GM18507 (cell line): Measurements from ENCODE around the gene PDLIM5.
"Not testable (repeated sequence)": the region's sequence is repeated elsewhere in the genome, so short reads cannot be mapped to it uniquely, and the experiment has no call there.

Source experiments
- DNase-seq: peaks from one replicate; pipeline ENCODE4 v3.0.0; 2011; ENCODE audit warnings: low read depth; ENCODE audit not compliant: insufficient read length; ENCODE audit errors: extremely low spot score
- FAIRE-seq: peaks from 2 replicates; lab custom pipeline; 2011; peaks lifted over from hg19 to GRCh38; lab: Jason Lieb, UNC

The PDLIM5 gene

DNA sequence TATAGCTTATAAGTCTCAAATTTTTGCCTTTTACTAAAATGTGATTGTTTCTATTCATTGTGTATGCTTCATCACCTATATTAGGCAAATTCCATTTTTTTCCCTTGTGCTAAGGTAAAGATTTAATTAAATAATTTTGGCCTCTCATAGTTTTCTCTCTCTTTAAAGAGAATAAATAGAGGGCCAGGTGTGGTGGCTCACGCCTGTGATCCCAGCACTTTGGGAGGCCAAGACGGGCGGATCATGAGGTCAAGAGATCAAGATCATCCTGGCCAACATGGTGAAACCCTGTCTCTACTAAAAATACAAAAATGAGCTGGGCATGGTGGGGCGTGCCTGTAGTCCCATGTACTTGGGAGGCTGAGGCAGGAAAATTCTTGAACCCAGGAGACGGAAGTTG, 213.3 kb downstream of the PDLIM5 start:
- FAIRE-seq, result not testable (repeated sequence)

GRCh38 chr4:94665500-94666404, 214.0 kb downstream of the PDLIM5 start:
- DNase-seq (no peak), FAIRE-seq (no peak)

More for the DNA sequence above, 213.3 kb downstream of the PDLIM5 start:
- not testable (repeated sequence) for DNase-seq

- no peak for FAIRE-seq
- no peak for DNase-seq
Observed at GRCh38 chr4:94668724-94669123, 217.0 kb downstream of the PDLIM5 start.

DNA sequence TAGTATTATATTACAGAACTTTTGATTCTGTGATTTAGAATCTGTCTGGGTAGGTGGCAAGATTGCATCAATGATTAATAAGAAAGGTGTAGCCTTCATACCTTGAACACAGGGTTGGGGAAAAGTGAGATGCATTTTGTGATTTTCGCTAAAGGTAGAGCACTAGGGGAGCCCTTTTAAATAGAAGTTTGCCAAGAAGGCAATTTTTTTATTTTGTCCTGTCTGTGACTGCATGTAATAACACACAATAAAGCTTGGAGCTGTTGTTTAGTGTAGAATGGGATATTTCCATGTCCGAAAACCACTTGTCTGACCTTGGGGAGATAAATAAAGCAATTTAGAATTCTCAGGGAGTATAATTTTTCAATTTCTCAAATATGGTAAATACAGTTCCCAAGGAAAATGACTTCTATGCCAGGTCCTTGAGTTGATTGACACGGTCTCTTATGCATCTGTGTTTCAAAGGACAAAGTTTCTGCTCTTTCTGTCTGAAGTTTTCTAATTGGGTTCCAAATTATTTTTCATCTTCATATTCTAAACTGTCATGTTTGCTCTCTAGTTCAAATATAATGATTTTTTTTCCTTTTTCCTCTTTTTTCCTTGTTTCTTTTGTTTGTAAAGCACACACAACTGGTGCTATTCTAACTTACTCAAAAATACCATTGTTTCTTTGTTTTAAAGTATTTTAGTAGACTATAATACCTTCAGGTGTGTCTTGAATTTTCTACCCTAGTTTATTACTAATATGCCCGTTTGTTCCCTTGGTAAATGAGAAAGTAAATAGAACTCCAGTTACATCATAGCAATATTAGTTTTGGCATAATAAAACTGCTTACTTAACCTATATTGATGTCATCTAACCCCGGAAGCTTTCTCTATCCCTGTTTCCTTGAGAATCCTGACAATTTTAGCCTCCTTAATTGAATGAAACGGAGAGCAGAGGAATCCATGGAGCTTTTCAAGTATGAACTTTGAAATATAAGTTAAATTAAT, 218.2 kb downstream of the PDLIM5 start:
- DNase-seq (no peak), FAIRE-seq (no peak)

GRCh38 chr4:94671113-94671512, 219.4 kb downstream of the PDLIM5 start:
- FAIRE-seq, result no peak
- DNase-seq, result no peak

DNA sequence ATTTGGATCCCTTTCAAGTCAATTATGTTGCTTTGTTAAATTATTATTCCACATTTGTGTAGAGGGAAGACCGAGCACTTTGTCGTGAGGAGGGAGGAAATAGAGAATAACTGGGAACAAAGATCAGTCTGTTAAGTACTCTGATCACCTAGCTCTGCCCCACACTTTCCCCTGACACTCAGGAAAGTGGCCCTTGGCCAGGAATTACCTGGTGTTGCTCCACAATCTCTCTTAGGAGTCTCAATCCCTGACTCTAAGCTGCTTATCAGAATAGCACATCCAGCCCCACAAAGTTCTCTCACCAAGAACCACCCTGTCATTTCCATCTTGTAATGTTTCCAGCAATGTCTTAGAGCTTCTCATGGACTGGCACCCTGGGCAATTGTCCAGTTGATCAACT, 222.2 kb downstream of the PDLIM5 start:
- no peak for FAIRE-seq
- DNase-seq, result no peak

DNA sequence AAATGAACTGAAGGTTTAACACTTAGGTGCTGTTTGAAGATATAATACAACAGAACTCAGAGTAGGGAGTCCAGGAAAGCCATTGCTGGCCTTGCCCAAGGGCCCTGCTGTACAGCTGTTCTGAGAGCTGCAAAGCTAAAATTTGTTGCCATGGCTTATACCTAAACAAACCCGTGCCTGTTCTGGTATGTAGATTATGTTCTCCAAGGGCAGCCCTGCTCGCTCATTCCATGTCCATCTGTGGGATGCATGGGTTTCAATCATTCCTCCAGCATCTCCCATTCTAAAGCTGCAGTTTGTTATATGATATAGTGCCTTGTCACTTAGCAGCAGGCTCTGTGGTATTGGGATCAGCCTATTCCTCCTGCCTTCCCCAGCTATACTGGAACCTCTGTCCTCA, 225.2 kb downstream of the PDLIM5 start:
- FAIRE-seq (no peak), DNase-seq (no peak)

DNA sequence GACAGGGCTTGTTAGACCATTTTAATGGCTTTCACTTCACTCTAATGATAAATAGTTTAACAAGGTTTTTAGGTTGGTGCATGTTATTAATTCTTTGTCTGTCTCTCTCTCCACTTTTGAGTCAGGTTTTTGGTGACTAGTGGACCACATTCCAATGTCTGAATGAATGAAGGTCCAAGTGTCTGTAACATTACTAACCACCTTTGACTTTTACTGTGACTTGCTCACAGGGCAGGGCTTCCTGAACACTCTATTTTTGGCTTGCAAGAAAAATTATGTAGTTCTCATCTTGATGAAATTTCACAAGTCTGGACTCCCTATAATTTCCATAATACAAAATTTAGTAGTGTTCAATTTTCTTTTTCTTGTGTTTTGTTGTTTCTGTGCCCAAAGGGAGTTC, 227.2 kb downstream of the PDLIM5 start:
- DNase-seq, result no peak
- FAIRE-seq, result no peak

DNA sequence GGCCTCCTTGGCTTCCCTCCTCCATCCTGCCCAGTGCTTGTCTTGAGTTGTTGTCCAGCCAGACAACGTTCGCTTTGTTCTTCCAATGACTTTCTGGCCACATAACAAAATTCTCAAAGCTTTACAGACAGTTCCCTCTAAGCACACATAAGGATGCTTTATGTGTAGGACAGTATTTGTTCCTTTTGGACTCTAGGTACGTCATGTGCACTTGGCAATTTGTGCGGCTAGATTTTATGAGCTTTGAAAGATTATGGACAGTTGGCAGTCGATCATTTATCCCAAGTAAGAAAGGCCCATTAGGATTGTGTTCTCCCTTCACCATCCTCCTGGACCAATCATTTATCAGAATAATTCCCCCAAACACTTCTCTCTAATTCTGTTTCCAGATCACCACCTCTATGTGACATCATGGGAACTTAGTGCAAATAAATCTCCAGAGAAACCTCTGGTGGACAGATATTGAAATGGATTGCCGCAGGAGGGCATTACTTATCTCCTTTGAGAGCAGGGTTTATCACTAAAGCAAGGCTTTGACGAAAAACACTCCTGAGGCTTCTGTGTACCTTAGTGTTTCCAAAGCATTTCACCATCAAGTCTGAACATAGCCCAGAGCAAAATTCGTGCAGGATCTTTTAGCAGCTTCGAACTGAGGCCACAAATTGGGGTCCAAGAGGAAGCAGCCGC, 228.6 kb downstream of the PDLIM5 start:
- FAIRE-seq (no peak), DNase-seq (no peak)

- no peak for FAIRE-seq
- DNase-seq, result no peak
Observed at GRCh38 chr4:94686086-94686485, 234.3 kb downstream of the PDLIM5 start.

GRCh38 chr4:94689155-94689860, 237.6 kb downstream of the PDLIM5 start:
- DNase-seq (no peak), FAIRE-seq (no peak)

- DNase-seq (no peak), FAIRE-seq (no peak)
Observed at GRCh38 chr4:94690851-94691254, 239.1 kb downstream of the PDLIM5 start.

DNA sequence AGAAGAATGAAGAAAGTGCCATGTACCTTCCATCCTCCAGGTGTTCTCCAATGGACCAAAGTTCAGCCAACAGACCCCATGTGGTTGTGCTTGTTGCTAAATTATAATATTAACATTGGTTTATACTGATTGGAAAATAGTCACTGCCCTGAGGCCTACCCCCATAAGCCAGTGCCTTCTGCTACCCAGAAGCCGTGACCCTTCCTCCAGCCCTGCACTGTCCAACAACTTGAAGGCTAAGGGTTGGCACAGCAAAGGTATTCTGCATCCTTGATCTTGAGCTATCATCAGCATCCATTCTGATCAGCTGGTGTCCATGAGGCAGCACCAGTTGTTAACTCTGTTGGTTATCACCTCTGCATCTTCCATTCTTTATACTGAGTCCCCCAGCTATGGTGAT, 239.8 kb downstream of the PDLIM5 start:
- no peak for DNase-seq
- no peak for FAIRE-seq

DNA sequence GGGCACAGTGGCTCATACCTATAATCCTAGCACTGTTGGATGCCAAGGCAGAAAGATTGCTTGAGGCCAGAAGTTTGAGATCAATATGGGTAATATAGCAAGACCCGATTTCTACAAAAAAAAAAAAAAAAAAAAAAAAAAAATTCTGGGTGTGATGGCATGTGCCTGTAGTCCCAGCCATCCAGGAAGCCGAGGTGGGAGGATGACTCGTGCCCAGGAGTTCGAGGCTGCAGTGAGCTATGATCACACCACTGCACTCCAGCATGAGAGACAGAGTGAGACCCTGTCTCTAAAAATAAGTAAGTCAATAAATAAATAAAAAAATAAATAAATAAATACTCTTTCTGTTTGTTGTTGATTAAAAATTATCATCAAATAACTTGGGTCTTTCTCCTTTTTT, 243.6 kb downstream of the PDLIM5 start:
- no peak for FAIRE-seq
- no peak for DNase-seq

GRCh38 chr4:94698187-94698586, 246.4 kb downstream of the PDLIM5 start:
- DNase-seq (no peak), FAIRE-seq (no peak)

DNA sequence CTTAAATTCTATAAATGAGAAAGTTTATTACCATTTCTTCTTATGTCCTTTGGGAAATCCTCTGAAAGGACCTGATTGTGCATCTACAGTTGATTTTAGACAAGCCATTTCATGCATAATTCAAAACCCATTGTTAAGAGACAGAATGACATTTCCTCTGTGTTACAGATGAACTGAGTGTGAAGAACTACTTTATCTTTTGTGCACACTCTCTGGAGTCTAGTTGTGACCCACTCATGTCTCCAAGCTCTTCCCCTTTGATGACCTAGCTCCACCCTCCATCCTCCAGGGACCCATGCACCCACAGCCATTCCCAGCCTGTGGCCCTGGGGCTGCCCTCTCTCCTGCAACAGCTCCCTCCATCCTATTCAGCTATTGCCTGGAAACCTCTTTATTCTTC, 248.6 kb downstream of the PDLIM5 start:
- DNase-seq, result no peak
- FAIRE-seq, result no peak

DNA sequence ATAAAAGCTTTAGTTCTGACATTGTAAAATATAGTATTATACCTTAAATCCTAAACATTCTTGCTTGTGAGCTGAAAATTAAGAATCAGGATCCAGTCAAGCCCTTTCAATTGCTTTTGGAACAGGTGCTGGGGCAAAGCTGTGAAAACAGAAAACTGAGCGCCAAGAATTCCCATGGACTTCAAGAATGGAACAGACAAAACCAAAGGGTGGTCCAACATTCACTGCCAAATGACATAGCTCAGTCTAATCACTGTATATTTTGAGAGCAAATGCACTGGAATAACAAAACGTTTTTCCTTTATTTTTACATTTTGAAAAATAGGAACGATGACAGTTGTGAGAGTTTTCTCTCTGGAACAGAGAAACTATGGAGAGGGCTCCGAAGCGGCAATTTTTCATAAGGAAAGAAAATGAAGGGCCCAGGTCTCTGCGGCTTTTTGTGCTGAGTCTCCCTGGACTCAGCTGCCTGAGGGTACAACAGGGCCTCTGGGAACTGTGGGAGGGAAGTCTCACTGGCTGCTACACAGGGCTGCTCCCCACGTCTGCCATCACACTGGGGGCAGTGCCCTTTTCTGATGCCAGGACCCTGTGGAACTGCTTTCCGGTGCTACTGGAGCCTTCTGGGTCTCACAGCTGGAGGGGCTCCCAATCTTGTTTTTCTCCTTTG, 250.0 kb downstream of the PDLIM5 start:
- DNase-seq (no peak), FAIRE-seq (no peak)

DNA sequence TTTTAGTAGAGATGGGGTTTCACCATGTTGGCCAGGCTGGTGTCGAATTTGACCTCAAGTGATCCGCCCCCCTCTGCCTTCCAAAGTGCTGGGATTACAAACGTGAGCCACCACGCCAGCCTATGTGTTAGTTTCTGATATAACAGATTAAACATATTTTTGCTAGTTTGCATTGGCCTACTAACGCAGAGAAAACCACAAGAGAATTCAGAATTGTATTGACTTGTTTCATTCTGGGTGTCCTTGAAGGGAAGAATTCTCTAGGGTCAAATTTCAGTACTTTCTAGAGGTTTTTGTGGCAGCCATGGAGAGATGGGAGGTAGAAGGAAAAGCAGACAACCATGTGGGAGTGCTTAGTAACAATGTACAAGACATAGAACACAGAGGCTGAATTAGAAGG, 259.9 kb downstream of the PDLIM5 start:
- FAIRE-seq (no peak), DNase-seq (no peak)
